ENCODE measurements around the gene NOD2. TPM values are rescaled to one million over a fixed set of nuclear protein-coding genes. Genes with fewer than 3 reads are reported as not detected.

The NOD2 gene
- total and polyA plus RNA-seq, 5 donors from 2014 or later: 1.5 to 11.7 (median 3.4) TPM

DNA sequence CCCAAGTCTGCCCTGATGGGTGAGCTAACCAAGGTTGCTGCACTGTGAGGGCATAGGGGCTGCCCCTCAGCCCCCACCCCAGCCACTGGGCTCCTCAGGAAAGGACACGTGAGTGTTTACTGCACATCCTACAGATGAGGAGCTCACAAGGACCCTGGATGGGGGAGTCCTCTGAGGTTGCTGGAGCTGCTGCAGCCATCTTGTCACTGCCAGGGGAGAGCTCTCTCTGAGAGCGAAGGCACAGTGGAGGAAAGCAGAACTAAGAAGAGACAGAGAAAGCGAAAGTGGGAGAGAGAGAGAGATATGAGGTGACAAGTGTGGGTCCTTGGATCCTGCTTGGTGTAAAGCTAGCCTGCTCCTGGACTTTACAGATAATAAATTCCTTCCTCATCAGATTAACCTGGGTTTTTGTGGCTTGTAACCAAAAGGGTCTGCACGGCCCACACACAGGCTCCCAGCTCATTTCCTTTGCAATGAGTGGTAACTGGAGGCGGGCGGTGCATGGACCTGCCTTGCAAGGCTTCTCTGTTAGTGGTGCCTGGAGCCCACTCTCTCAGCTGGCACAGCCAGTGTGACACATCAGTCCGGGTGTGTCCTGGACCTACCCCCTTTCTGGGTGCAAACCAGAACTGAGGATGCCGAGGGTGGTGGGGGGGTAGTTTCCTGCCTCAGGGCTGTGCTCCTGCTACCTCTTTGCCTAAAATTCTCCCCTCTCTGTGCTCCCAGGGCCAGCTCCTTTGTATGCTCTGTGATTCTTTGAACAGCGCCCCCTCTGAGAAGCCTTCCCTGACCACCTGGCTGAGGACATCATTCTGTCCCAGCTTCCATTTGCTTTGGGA, 26.5 kb upstream of the NOD2 start:
- peak overlapping the region; percentile 93 to 94 (median 94) for H3K27ac Mint-ChIP-seq
- peak overlapping the region; percentile 79 to 84 (median 82) for H3K4me3 Mint-ChIP-seq
- H3K4me1 Mint-ChIP-seq: peaks cover 26 to 41% (median 28%) of the 10 kb centered on the region in 4 donors
- Histone ChIP-seq H3K36me3 (ENCODE audit: control insufficient read depth, insufficient read depth, low read length) (peaks cover 39% of the 10 kb centered on the region), H3K9me3 (ENCODE audit: control insufficient read depth in 2 of 2, low read length in 2 of 2) (peaks cover 4% of the 10 kb centered on the region in 2 experiments), H3K27ac (ENCODE audit: insufficient read depth, low read length, poor library complexity, severe bottlenecking) (peak overlapping the region; percentile 60), H3K27me3 (ENCODE audit: control insufficient read depth, insufficient read depth, low read length) (no peaks in the 10 kb centered on the region), H3K4me1 (ENCODE audit: control insufficient read depth, insufficient read depth, low read length, poor library complexity, severe bottlenecking) (peaks cover 30% of the 10 kb centered on the region), H3K4me3 (ENCODE audit: low read depth, low read length) (peak overlapping the region; percentile 80)
- no peaks in the 10 kb centered on the region for H3K27me3 Mint-ChIP-seq
- peaks cover 0 to 4% (median 3%) of the 10 kb centered on the region in 7 donors for H3K9me3 Mint-ChIP-seq
- ATAC-seq (ENCODE audit: low read depth in 2 of 2) (peak; percentile 51 to 60), DNase-seq (peak in 1 of 3 donors; percentile 69)
- peaks cover 41% of the 10 kb centered on the region for H3K36me3 Mint-ChIP-seq

DNA sequence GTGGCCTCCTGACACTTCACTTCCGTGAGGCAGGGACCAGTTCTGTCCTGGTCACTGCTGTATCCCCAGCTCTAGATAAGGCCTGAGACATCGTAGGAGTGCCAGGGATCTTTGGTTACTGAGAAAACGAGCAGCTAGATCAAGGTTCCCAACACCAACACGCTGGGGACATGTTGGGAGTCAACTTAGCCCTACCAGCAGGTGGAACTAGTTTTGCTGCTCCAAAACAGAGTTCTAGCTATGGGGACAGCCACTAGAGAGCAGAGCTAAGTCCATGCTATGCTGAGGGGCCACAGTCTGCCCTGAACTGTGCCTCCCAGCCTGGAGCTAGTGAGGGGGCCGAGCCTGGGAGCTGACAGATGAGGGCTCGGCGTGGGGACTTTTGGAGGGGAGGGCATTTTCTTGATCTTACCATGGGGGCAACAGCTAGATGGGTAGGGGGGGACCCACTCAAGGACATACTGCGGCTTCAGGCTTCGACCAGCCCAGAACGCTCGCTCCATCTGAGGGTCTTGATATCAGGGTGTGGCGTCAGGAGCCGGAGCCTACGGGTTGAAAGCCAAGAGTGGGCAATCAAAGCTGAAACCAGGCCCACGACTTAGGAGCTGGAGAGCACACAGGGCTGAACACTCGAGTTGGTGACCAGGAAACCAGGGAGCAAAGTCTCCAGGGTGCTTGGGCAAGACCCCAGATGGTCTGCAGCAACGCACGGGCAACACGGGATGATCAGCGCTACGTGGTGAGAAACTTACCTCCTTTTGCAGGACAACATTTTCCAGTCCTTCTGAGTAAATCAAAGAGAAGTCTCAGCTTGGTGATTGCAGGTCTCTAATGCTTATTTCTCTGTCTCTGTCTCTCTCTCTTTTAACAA, 25.7 kb upstream of the NOD2 start:
- DNase-seq: peak in 1 of 3 donors; percentile 44

DNA sequence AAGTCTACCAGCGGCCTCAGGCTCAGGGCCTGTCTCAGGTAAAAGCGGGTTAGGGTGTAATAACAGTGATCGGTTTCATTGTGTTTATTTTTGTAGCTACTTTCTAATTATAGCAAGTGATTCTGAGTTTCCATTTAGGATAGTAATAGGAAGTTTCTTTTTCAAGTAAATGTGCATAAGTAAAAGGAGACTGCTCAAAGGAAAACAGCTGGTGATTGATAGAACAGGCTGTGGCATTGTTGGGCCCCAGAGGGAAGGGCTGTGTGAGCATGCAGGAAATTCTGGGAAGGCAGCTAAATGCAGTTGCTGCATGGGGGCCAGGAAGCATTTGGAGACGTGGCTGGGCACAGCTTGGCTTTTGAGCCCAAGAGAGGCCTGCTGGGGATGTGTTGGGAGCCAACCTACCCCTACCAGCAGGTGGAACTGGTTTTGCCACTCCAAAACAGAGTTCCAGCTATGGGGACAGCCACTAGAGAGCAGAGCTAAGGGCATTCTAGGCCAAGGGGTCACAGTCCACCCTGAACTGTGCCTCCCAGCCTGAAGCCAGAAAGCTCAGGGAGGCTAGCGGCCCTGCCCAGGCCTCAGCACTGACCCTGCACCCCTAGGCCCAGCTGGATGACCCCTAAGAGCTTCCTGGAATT, 24.9 kb upstream of the NOD2 start:
- Mint-ChIP-seq H3K4me3 (peak overlapping the region in 2 of 4 donors; percentile 8 to 81), H3K36me3 (peaks cover 48% of the 10 kb centered on the region)

More for the DNA sequence above, 25.7 kb upstream of the NOD2 start:
- peaks cover 26 to 41% (median 28%) of the 10 kb centered on the region in 4 donors for H3K4me1 Mint-ChIP-seq
- no peaks in the 10 kb centered on the region for H3K27me3 Mint-ChIP-seq
- Histone ChIP-seq H3K27me3 (ENCODE audit: control insufficient read depth, insufficient read depth, low read length) (no peaks in the 10 kb centered on the region), H3K4me3 (ENCODE audit: low read depth, low read length) (no peak overlapping the region), H3K27ac (ENCODE audit: insufficient read depth, low read length, poor library complexity, severe bottlenecking) (peak overlapping the region; percentile 60), H3K36me3 (ENCODE audit: control insufficient read depth, insufficient read depth, low read length) (peaks cover 47% of the 10 kb centered on the region), H3K9me3 (ENCODE audit: control insufficient read depth in 2 of 2, low read length in 2 of 2) (peaks cover 13% of the 10 kb centered on the region in 2 experiments), H3K4me1 (ENCODE audit: control insufficient read depth, insufficient read depth, low read length, poor library complexity, severe bottlenecking) (peaks cover 30% of the 10 kb centered on the region)
- H3K9me3 Mint-ChIP-seq: peaks cover 0 to 8% (median 3%) of the 10 kb centered on the region in 7 donors
- peaks cover 45% of the 10 kb centered on the region for H3K36me3 Mint-ChIP-seq
- ATAC-seq (ENCODE audit: low read depth in 2 of 2): peak in 1 of 2 donors; percentile 22
- peak overlapping the region; percentile 79 to 84 (median 82) for H3K4me3 Mint-ChIP-seq
- peak overlapping the region; percentile 93 to 94 (median 94) for H3K27ac Mint-ChIP-seq

DNA sequence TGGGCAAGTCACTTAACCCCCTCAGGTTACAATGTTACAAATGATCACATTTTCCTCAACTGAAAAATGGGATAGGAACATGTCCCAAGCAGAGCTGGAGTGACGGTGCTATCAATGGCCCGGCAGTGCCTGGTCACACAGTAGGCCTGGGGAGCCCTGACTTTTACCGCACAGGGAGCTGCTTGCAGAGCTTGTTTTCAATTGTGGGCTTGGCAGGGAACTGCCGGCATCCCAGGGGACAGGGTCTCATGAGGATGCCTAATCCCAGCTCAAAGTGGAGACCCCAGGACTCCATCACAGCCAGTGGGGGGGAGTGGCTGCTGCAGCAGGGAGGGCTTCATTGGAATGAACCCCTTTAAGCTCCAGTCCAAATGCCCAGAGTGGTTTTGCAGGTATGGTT, 23.7 kb upstream of the NOD2 start:
- ATAC-seq (ENCODE audit: low read depth in 2 of 2) (no peak), DNase-seq (no peak)
- peaks cover 16 to 27% of the 10 kb centered on the region in 2 experiments for H3K9me3 ChIP-seq (ENCODE audit: control insufficient read depth in 2 of 2, low read length in 2 of 2)
- H3K36me3 ChIP-seq (ENCODE audit: control insufficient read depth, insufficient read depth, low read length): peaks cover 67% of the 10 kb centered on the region
- H3K4me1 ChIP-seq (ENCODE audit: control insufficient read depth, insufficient read depth, low read length, poor library complexity, severe bottlenecking): peaks cover 29% of the 10 kb centered on the region
- H3K9me3 Mint-ChIP-seq: peaks cover 0 to 9% (median 4%) of the 10 kb centered on the region in 7 donors
- peak overlapping the region in 1 of 3 donors; percentile 60 for H3K27ac Mint-ChIP-seq
- H3K4me3 ChIP-seq (ENCODE audit: low read depth, low read length): no peak overlapping the region
- no peaks in the 10 kb centered on the region for H3K27me3 ChIP-seq (ENCODE audit: control insufficient read depth, insufficient read depth, low read length)
- no peaks in the 10 kb centered on the region for H3K27me3 Mint-ChIP-seq
- H3K36me3 Mint-ChIP-seq: peaks cover 58% of the 10 kb centered on the region
- no peak overlapping the region for H3K4me3 Mint-ChIP-seq
- H3K4me1 Mint-ChIP-seq: peaks cover 26 to 38% (median 29%) of the 10 kb centered on the region in 4 donors
- no peak overlapping the region for H3K27ac ChIP-seq (ENCODE audit: insufficient read depth, low read length, poor library complexity, severe bottlenecking)

More for the DNA sequence above, 24.9 kb upstream of the NOD2 start:
- peaks cover 55% of the 10 kb centered on the region for H3K36me3 ChIP-seq (ENCODE audit: control insufficient read depth, insufficient read depth, low read length)
- no peak overlapping the region for H3K4me3 ChIP-seq (ENCODE audit: low read depth, low read length)
- Mint-ChIP-seq H3K9me3 (peaks cover 0 to 9% (median 4%) of the 10 kb centered on the region in 7 donors), H3K27me3 (no peaks in the 10 kb centered on the region), H3K27ac (peak overlapping the region; percentile 70 to 94 (median 94)), H3K4me1 (peaks cover 26 to 41% (median 28%) of the 10 kb centered on the region in 4 donors)
- H3K27ac ChIP-seq (ENCODE audit: insufficient read depth, low read length, poor library complexity, severe bottlenecking): peak overlapping the region; percentile 16
- peaks cover 30% of the 10 kb centered on the region for H3K4me1 ChIP-seq (ENCODE audit: control insufficient read depth, insufficient read depth, low read length, poor library complexity, severe bottlenecking)
- ATAC-seq (ENCODE audit: low read depth in 2 of 2) (no peak), DNase-seq (no peak)
- H3K27me3 ChIP-seq (ENCODE audit: control insufficient read depth, insufficient read depth, low read length): no peaks in the 10 kb centered on the region
- H3K9me3 ChIP-seq (ENCODE audit: control insufficient read depth in 2 of 2, low read length in 2 of 2): peaks cover 13 to 19% of the 10 kb centered on the region in 2 experiments

DNA sequence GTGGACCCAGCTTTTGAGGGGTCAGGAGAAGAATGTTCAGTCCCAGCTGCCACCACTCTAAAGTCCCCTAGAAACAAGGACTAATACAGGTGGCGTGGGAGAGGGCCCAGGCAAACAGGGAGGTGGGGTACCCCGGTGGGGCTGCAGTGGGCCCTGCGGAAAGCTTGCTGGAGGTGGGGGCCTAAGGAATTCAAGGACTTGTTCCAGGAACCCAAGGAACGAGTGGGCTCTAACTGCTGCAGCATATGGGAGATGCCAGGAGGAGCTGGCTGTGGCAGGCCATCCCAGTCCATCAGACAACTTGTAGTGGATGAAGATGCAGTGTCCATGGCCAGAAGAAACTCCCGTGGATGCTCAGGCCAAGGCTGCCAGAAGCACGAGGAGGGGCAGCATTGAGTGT, 22.9 kb upstream of the NOD2 start:
- peak overlapping the region in 1 of 4 donors; percentile 54 for H3K4me3 Mint-ChIP-seq
- DNase-seq (no peak), ATAC-seq (ENCODE audit: low read depth in 2 of 2) (no peak)
- peaks cover 0 to 10% (median 4%) of the 10 kb centered on the region in 7 donors for H3K9me3 Mint-ChIP-seq
- H3K27ac ChIP-seq (ENCODE audit: insufficient read depth, low read length, poor library complexity, severe bottlenecking): no peak overlapping the region
- H3K36me3 ChIP-seq (ENCODE audit: control insufficient read depth, insufficient read depth, low read length): peaks cover 75% of the 10 kb centered on the region
- H3K27ac Mint-ChIP-seq: peak overlapping the region in 1 of 3 donors; percentile 59
- H3K27me3 Mint-ChIP-seq: no peaks in the 10 kb centered on the region
- H3K36me3 Mint-ChIP-seq: peaks cover 66% of the 10 kb centered on the region
- peaks cover 16 to 27% of the 10 kb centered on the region in 2 experiments for H3K9me3 ChIP-seq (ENCODE audit: control insufficient read depth in 2 of 2, low read length in 2 of 2)
- H3K4me1 Mint-ChIP-seq: peaks cover 22 to 34% (median 28%) of the 10 kb centered on the region in 4 donors
- H3K4me1 ChIP-seq (ENCODE audit: control insufficient read depth, insufficient read depth, low read length, poor library complexity, severe bottlenecking): peaks cover 22% of the 10 kb centered on the region
- no peaks in the 10 kb centered on the region for H3K27me3 ChIP-seq (ENCODE audit: control insufficient read depth, insufficient read depth, low read length)
- no peak overlapping the region for H3K4me3 ChIP-seq (ENCODE audit: low read depth, low read length)

DNA sequence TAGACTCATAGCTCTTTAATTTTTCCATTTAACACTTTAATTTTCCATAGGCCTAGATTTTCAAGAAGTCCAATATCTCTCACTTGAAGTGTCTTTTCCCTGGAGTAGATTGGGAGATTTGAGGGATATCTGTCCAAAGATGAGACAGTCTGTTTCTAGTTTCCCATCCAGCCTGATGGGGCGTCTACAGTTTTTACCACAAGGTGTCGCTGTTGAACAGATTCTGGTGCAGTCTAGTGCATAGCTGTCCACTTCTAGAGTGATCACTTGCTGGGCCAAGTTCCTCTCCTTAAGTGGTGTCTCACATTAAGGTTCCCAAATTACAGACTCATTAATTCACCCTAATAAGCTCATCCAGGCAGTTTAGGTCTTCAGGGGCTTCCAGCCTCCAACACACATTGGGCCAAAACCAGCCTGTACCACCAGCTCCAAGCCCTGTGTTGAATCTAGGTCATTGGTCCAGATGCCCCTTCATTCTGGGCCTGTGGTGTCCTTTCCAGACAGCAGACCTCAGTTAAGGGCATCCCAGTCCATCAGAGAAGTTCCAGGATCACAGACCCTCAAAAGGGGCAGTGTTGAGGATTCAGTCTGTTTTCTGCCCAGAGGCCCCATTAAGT, 21.7 kb upstream of the NOD2 start:
- Histone ChIP-seq H3K36me3 (ENCODE audit: control insufficient read depth, insufficient read depth, low read length) (peaks cover 88% of the 10 kb centered on the region), H3K27ac (ENCODE audit: insufficient read depth, low read length, poor library complexity, severe bottlenecking) (no peak overlapping the region), H3K4me1 (ENCODE audit: control insufficient read depth, insufficient read depth, low read length, poor library complexity, severe bottlenecking) (peaks cover 11% of the 10 kb centered on the region), H3K4me3 (ENCODE audit: low read depth, low read length) (no peak overlapping the region), H3K9me3 (ENCODE audit: control insufficient read depth in 2 of 2, low read length in 2 of 2) (peaks cover 16 to 27% of the 10 kb centered on the region in 2 experiments), H3K27me3 (ENCODE audit: control insufficient read depth, insufficient read depth, low read length) (no peaks in the 10 kb centered on the region)
- Mint-ChIP-seq H3K4me1 (peaks cover 13 to 40% (median 32%) of the 10 kb centered on the region in 4 donors), H3K9me3 (peaks cover 0 to 12% (median 4%) of the 10 kb centered on the region in 7 donors), H3K4me3 (peak overlapping the region in 1 of 4 donors; percentile 56), H3K27ac (peak overlapping the region; percentile 35 to 90 (median 70)), H3K27me3 (no peaks in the 10 kb centered on the region), H3K36me3 (peaks cover 76% of the 10 kb centered on the region)
- DNase-seq (peak; percentile 22 to 71 (median 50)), ATAC-seq (ENCODE audit: low read depth in 2 of 2) (peak in 1 of 2 donors; percentile 31)

All from CD4-positive, CD25-positive, alpha-beta regulatory T cell (primary cell).